ENCODE measurements around the gene DYRK1A.
A peak's percentile ranks its signal among the peaks of the same experiment; 100 is the strongest.

The DYRK1A gene

DNA sequence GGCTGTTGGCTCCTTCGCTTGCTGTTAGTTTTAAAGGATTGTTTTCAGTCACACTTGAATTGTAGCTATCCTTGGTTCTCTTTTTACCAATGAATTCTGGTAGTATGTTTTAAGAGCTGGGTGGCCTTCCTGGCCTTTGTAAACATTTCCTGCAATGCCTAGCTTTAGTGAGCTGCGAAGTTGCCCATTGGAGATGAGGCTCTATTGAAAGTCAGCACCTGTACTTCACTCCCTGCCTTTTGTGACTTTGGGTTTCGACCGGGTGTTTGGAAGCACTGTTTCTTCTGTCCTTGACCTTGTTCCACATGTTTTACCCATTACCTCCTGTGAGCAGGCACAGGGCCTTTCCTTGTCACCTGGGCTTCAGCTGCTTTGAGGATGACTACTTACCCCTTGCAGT is 64.7 kb downstream of the DYRK1A start:
- Histone ChIP-seq H2BK120ac (ENCODE audit: low read depth, low read length) (no peak overlapping the region), H3K27ac (replicated peaks; ENCODE audit: low read length) (no peak overlapping the region), H3K14ac (ENCODE audit: low read length) (no peak overlapping the region), H3K36me3 (replicated peaks in 1 of 2; ENCODE audit: control insufficient read depth in 2 of 2, insufficient read depth in 2 of 2, low read length in 2 of 2) (peaks cover 1 to 55% of the 10 kb centered on the region in 2 donors), H3K9me3 (replicated peaks in 1 of 2; ENCODE audit: control insufficient read depth in 2 of 2, insufficient read depth in 1 of 2, low read depth in 1 of 2, low read length in 2 of 2) (peaks cover 2 to 20% of the 10 kb centered on the region in 2 donors), H3K27me3 (ENCODE audit: control insufficient read depth in 3 of 3, insufficient read depth in 3 of 3, low read depth in 1 of 3, low read length in 3 of 3) (no peaks in the 10 kb centered on the region), H2AFZ (ENCODE audit: low read length) (no peak overlapping the region), H3K18ac (ENCODE audit: low read length) (no peak overlapping the region), H2BK12ac (ENCODE audit: low read length) (no peak overlapping the region), H3K4me3 (ENCODE audit: low read length in 2 of 2) (no peak overlapping the region), H2BK15ac (ENCODE audit: low read length) (no peak overlapping the region), H3K79me1 (ENCODE audit: low read depth, low read length) (peaks cover 2% of the 10 kb centered on the region), H2BK5ac (ENCODE audit: low read length) (no peak overlapping the region), H3K4me2 (ENCODE audit: insufficient read depth, low read length, poor library complexity, severe bottlenecking) (no peak overlapping the region), H3K9ac (ENCODE audit: low read depth, low read length, poor library complexity) (no peak overlapping the region), H4K91ac (ENCODE audit: low read depth, low read length, poor library complexity) (no peak overlapping the region), H3K23ac (ENCODE audit: low read depth, low read length, poor library complexity) (no peak overlapping the region), H3K4me1 (ENCODE audit: control insufficient read depth in 2 of 2, insufficient read depth in 1 of 2, low read depth in 1 of 2, low read length in 2 of 2) (peaks cover 4 to 7% of the 10 kb centered on the region in 2 donors), H3K4ac (ENCODE audit: low read length) (no peak overlapping the region), H4K8ac (ENCODE audit: low read depth, low read length) (no peak overlapping the region), H2AK5ac (ENCODE audit: low read depth, low read length) (no peak overlapping the region)
- no peak for DNase-seq (ENCODE audit: low spot score)
- no CpG with 5 or more reads among the region's 4 CpGs for WGBS, 2 donors (ENCODE audit: extremely low coverage in 2 of 2, insufficient read length in 2 of 2, insufficient replicate concordance in 1 of 2)

- no CpG with 5 or more reads among the region's 5 CpGs for WGBS, 2 donors (ENCODE audit: extremely low coverage in 2 of 2, insufficient read length in 2 of 2, insufficient replicate concordance in 1 of 2)
- no peak overlapping the region for H2BK5ac ChIP-seq (ENCODE audit: low read length)
- no peak overlapping the region for H2BK120ac ChIP-seq (ENCODE audit: low read depth, low read length)
- peaks cover 0 to 11% of the 10 kb centered on the region in 2 donors for H3K9me3 ChIP-seq (replicated peaks in 1 of 2; ENCODE audit: control insufficient read depth in 2 of 2, insufficient read depth in 1 of 2, low read depth in 1 of 2, low read length in 2 of 2)
- no peak overlapping the region for H4K8ac ChIP-seq (ENCODE audit: low read depth, low read length)
- no peak for DNase-seq (ENCODE audit: low spot score)
- H2BK15ac ChIP-seq (ENCODE audit: low read length), result no peak overlapping the region
- no peak overlapping the region for H3K4me3 ChIP-seq (ENCODE audit: low read length in 2 of 2)
- no peak overlapping the region for H3K4me2 ChIP-seq (ENCODE audit: insufficient read depth, low read length, poor library complexity, severe bottlenecking)
- no peak overlapping the region for H3K23ac ChIP-seq (ENCODE audit: low read depth, low read length, poor library complexity)
- peaks cover 5 to 7% of the 10 kb centered on the region in 2 donors for H3K4me1 ChIP-seq (ENCODE audit: control insufficient read depth in 2 of 2, insufficient read depth in 1 of 2, low read depth in 1 of 2, low read length in 2 of 2)
- H3K9ac ChIP-seq (ENCODE audit: low read depth, low read length, poor library complexity), result no peak overlapping the region
- no peak overlapping the region for H4K91ac ChIP-seq (ENCODE audit: low read depth, low read length, poor library complexity)
- no peak overlapping the region for H3K27ac ChIP-seq (replicated peaks; ENCODE audit: low read length)
- no peaks in the 10 kb centered on the region for H3K79me1 ChIP-seq (ENCODE audit: low read depth, low read length)
- H3K27me3 ChIP-seq (ENCODE audit: control insufficient read depth in 3 of 3, insufficient read depth in 3 of 3, low read depth in 1 of 3, low read length in 3 of 3), result no peaks in the 10 kb centered on the region
- peaks cover 1 to 48% of the 10 kb centered on the region in 2 donors for H3K36me3 ChIP-seq (replicated peaks in 1 of 2; ENCODE audit: control insufficient read depth in 2 of 2, insufficient read depth in 2 of 2, low read length in 2 of 2)
- H2AFZ ChIP-seq (ENCODE audit: low read length), result no peak overlapping the region
- H3K18ac ChIP-seq (ENCODE audit: low read length), result no peak overlapping the region
- no peak overlapping the region for H3K14ac ChIP-seq (ENCODE audit: low read length)
- H3K4ac ChIP-seq (ENCODE audit: low read length), result no peak overlapping the region
- no peak overlapping the region for H2BK12ac ChIP-seq (ENCODE audit: low read length)
- H2AK5ac ChIP-seq (ENCODE audit: low read depth, low read length), result no peak overlapping the region
These were observed 66.3 kb downstream of the DYRK1A start for GRCh38 chr21:37432710-37433455.

DNA sequence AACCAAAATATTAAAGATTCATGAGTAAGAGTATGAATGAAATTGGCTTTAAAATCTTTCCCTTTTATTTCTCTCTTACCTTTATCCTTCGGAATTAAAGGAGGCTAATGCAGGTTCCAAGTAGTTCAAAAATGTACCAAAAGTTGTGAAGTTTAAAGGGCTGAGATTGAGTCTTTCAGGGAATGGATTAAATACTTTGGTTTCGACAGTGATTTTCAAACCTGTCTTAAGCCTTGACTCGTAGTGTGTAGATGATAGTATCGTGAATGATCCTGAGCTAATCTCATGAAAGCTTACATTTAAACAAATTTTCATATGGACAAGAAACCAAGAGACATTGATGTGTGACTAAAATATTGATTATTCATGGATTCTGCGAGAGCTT is 66.9 kb downstream of the DYRK1A start:
- H3K27ac ChIP-seq (replicated peaks; ENCODE audit: low read length), result no peak overlapping the region

GRCh38 chr21:37435120-37435519 is 68.5 kb downstream of the DYRK1A start:
- Histone ChIP-seq H2BK5ac (ENCODE audit: low read length) (no peak overlapping the region), H3K14ac (ENCODE audit: low read length) (no peak overlapping the region), H4K8ac (ENCODE audit: low read depth, low read length) (no peak overlapping the region), H3K9me3 (replicated peaks in 1 of 2; ENCODE audit: control insufficient read depth in 2 of 2, insufficient read depth in 1 of 2, low read depth in 1 of 2, low read length in 2 of 2) (peaks cover 0 to 18% of the 10 kb centered on the region in 2 donors), H3K9ac (ENCODE audit: low read depth, low read length, poor library complexity) (no peak overlapping the region), H3K4me3 (ENCODE audit: low read length in 2 of 2) (no peak overlapping the region), H2BK12ac (ENCODE audit: low read length) (no peak overlapping the region), H3K4me1 (ENCODE audit: control insufficient read depth in 2 of 2, insufficient read depth in 1 of 2, low read depth in 1 of 2, low read length in 2 of 2) (peaks cover 5 to 7% of the 10 kb centered on the region in 2 donors), H3K18ac (ENCODE audit: low read length) (no peak overlapping the region), H2AK5ac (ENCODE audit: low read depth, low read length) (no peak overlapping the region), H2BK120ac (ENCODE audit: low read depth, low read length) (no peak overlapping the region), H3K4ac (ENCODE audit: low read length) (no peak overlapping the region), H2AFZ (ENCODE audit: low read length) (no peak overlapping the region), H2BK15ac (ENCODE audit: low read length) (no peak overlapping the region), H3K27ac (replicated peaks; ENCODE audit: low read length) (no peak overlapping the region), H4K91ac (ENCODE audit: low read depth, low read length, poor library complexity) (no peak overlapping the region), H3K36me3 (replicated peaks in 1 of 2; ENCODE audit: control insufficient read depth in 2 of 2, insufficient read depth in 2 of 2, low read length in 2 of 2) (peaks cover 1 to 39% of the 10 kb centered on the region in 2 donors), H3K79me1 (ENCODE audit: low read depth, low read length) (peaks cover 3% of the 10 kb centered on the region), H3K23ac (ENCODE audit: low read depth, low read length, poor library complexity) (no peak overlapping the region), H3K27me3 (ENCODE audit: control insufficient read depth in 3 of 3, insufficient read depth in 3 of 3, low read depth in 1 of 3, low read length in 3 of 3) (no peaks in the 10 kb centered on the region), H3K4me2 (ENCODE audit: insufficient read depth, low read length, poor library complexity, severe bottlenecking) (no peak overlapping the region)
- no CpG with 5 or more reads among the region's 6 CpGs for WGBS, 2 donors (ENCODE audit: extremely low coverage in 2 of 2, insufficient read length in 2 of 2, insufficient replicate concordance in 1 of 2)
- peak; percentile 87 for DNase-seq (ENCODE audit: low spot score)

More for the DNA sequence above, 66.9 kb downstream of the DYRK1A start:
- no peak overlapping the region for H4K91ac ChIP-seq (ENCODE audit: low read depth, low read length, poor library complexity)
- H2BK120ac ChIP-seq (ENCODE audit: low read depth, low read length), result no peak overlapping the region
- no peak overlapping the region for H3K4me3 ChIP-seq (ENCODE audit: low read length in 2 of 2)
- H2AFZ ChIP-seq (ENCODE audit: low read length), result no peak overlapping the region
- no peak for DNase-seq (ENCODE audit: low spot score)
- no peak overlapping the region for H3K4me2 ChIP-seq (ENCODE audit: insufficient read depth, low read length, poor library complexity, severe bottlenecking)
- WGBS, 2 donors (ENCODE audit: extremely low coverage in 2 of 2, insufficient read length in 2 of 2, insufficient replicate concordance in 1 of 2), result no CpG with 5 or more reads among the region's 5 CpGs
- peaks cover 1 to 45% of the 10 kb centered on the region in 2 donors for H3K36me3 ChIP-seq (replicated peaks in 1 of 2; ENCODE audit: control insufficient read depth in 2 of 2, insufficient read depth in 2 of 2, low read length in 2 of 2)
- H3K79me1 ChIP-seq (ENCODE audit: low read depth, low read length), result no peaks in the 10 kb centered on the region
- H3K9me3 ChIP-seq (replicated peaks in 1 of 2; ENCODE audit: control insufficient read depth in 2 of 2, insufficient read depth in 1 of 2, low read depth in 1 of 2, low read length in 2 of 2), result peaks cover 0 to 14% of the 10 kb centered on the region in 2 donors
- H4K8ac ChIP-seq (ENCODE audit: low read depth, low read length), result no peak overlapping the region
- no peak overlapping the region for H2BK5ac ChIP-seq (ENCODE audit: low read length)
- no peak overlapping the region for H3K4ac ChIP-seq (ENCODE audit: low read length)
- peaks cover 5 to 7% of the 10 kb centered on the region in 2 donors for H3K4me1 ChIP-seq (ENCODE audit: control insufficient read depth in 2 of 2, insufficient read depth in 1 of 2, low read depth in 1 of 2, low read length in 2 of 2)
- no peak overlapping the region for H2AK5ac ChIP-seq (ENCODE audit: low read depth, low read length)
- no peak overlapping the region for H2BK12ac ChIP-seq (ENCODE audit: low read length)
- H3K27me3 ChIP-seq (ENCODE audit: control insufficient read depth in 3 of 3, insufficient read depth in 3 of 3, low read depth in 1 of 3, low read length in 3 of 3), result no peaks in the 10 kb centered on the region
- no peak overlapping the region for H3K9ac ChIP-seq (ENCODE audit: low read depth, low read length, poor library complexity)
- H3K18ac ChIP-seq (ENCODE audit: low read length), result no peak overlapping the region
- H3K23ac ChIP-seq (ENCODE audit: low read depth, low read length, poor library complexity), result no peak overlapping the region
- H3K14ac ChIP-seq (ENCODE audit: low read length), result no peak overlapping the region
- H2BK15ac ChIP-seq (ENCODE audit: low read length), result no peak overlapping the region

Measured in neuronal stem cell (in vitro differentiated cells).